H9 (cell line): ENCODE measurements around the gene NOP58. TPM values are rescaled to one million over a fixed set of nuclear protein-coding genes. Genes with fewer than 3 reads are reported as not detected.

Experiments used
- DNase-seq: peaks from one replicate; pipeline ENCODE4 v3.0.0-alpha.2; 2017
- H2AFZ ChIP-seq: one replicate; pipeline ENCODE4 v1.6.1; 2013; ENCODE audit warnings: mild to moderate bottlenecking, low read length, control low read depth, moderate library complexity
- H2AK5ac ChIP-seq: 2 replicates; pipeline ENCODE4 v1.6.1; 2013; ENCODE audit warnings: low read length, control low read depth, mixed read lengths; ENCODE audit not compliant: insufficient read length
- H2BK120ac ChIP-seq: one replicate; pipeline ENCODE4 v1.6.1; 2013; ENCODE audit warnings: low read depth, mild to moderate bottlenecking, low read length, control low read depth, inconsistent platforms; ENCODE audit not compliant: poor library complexity, severe bottlenecking
- H2BK12ac ChIP-seq: 2 replicates; pipeline ENCODE4 v1.6.1; 2013; ENCODE audit warnings: low read length, control low read depth, mixed read lengths, low read depth; ENCODE audit not compliant: insufficient read length
- H2BK15ac ChIP-seq: 2 replicates; pipeline ENCODE4 v1.6.1; 2013; ENCODE audit warnings: low read depth, low read length, control low read depth
- H2BK20ac ChIP-seq: one replicate; pipeline ENCODE4 v1.6.1; 2013; ENCODE audit warnings: low read depth, mild to moderate bottlenecking, low read length, control low read depth, inconsistent platforms; ENCODE audit not compliant: poor library complexity, severe bottlenecking
- H2BK5ac ChIP-seq: 2 replicates; pipeline ENCODE4 v1.6.1; 2013; ENCODE audit warnings: low read length, control low read depth, mixed read lengths; ENCODE audit not compliant: insufficient read length
- H3K14ac ChIP-seq: 2 replicates; pipeline ENCODE4 v1.6.1; 2013; ENCODE audit warnings: low read length, control low read depth; ENCODE audit not compliant: insufficient read depth
- H3K18ac ChIP-seq: 2 replicates; pipeline ENCODE4 v1.6.1; 2013; ENCODE audit warnings: low read depth, mild to moderate bottlenecking, mixed read lengths, low read length, control low read depth; ENCODE audit not compliant: insufficient read length
- H3K23ac ChIP-seq: 2 replicates; pipeline ENCODE4 v1.6.1; 2013; ENCODE audit warnings: low read length, control low read depth, mixed read lengths, low read depth; ENCODE audit not compliant: insufficient read length
- H3K23me2 ChIP-seq: 2 replicates; pipeline ENCODE4 v1.6.1; 2013; ENCODE audit warnings: low read depth, mild to moderate bottlenecking, mixed read lengths, low read length, control low read depth; ENCODE audit not compliant: insufficient read length, poor library complexity, severe bottlenecking
- H3K27ac ChIP-seq: 2 replicates; pipeline ENCODE4 v1.5.1; 2013; ENCODE audit warnings: low read length, control low read depth, mixed read lengths, low read depth; ENCODE audit not compliant: insufficient read length
- H3K27me3 ChIP-seq: 2 replicates; pipeline ENCODE4 v1.6.1; 2013; ENCODE audit warnings: low read length, control low read depth, inconsistent platforms; ENCODE audit not compliant: insufficient read depth
- H3K4ac ChIP-seq: 2 replicates; pipeline ENCODE4 v1.6.1; 2013; ENCODE audit warnings: low read depth, mild to moderate bottlenecking, control low read depth, inconsistent platforms, low read length, moderate library complexity
- H3K4me1 ChIP-seq: 2 replicates; pipeline ENCODE4 v1.6.1; 2013; ENCODE audit warnings: low read length, control low read depth, inconsistent platforms; ENCODE audit not compliant: insufficient read depth
- H3K4me2 ChIP-seq: 2 replicates; pipeline ENCODE4 v1.6.1; 2013; ENCODE audit warnings: low read length, control low read depth, mixed read lengths; ENCODE audit not compliant: insufficient read length, insufficient read depth
- H3K56ac ChIP-seq: 2 replicates; pipeline ENCODE4 v1.6.1; 2013; ENCODE audit warnings: low read depth, mild to moderate bottlenecking, mixed read lengths, low read length, control low read depth; ENCODE audit not compliant: insufficient read length
- H3K79me1 ChIP-seq: 2 replicates; pipeline ENCODE4 v1.6.1; 2013; ENCODE audit warnings: low read depth, mild to moderate bottlenecking, moderate library complexity, low read length, control low read depth, inconsistent platforms; ENCODE audit not compliant: insufficient read depth, poor library complexity, severe bottlenecking
- H3K79me2 ChIP-seq: 2 replicates; pipeline ENCODE4 v1.6.1; 2013; ENCODE audit warnings: low read length, control low read depth, inconsistent platforms; ENCODE audit not compliant: insufficient read depth
- H3K9ac ChIP-seq: 2 replicates; pipeline ENCODE4 v1.6.1; 2013; ENCODE audit warnings: low read length, control low read depth, mixed read lengths; ENCODE audit not compliant: insufficient read length; ENCODE audit errors: extremely low read depth
- H3K9me3 ChIP-seq: one replicate; pipeline ENCODE4 v1.6.1; 2013; ENCODE audit warnings: low read depth, low read length, inconsistent platforms; ENCODE audit not compliant: control insufficient read depth
- H3T11ph ChIP-seq: one replicate; pipeline ENCODE4 v1.6.1; 2013; ENCODE audit warnings: mild to moderate bottlenecking, low read length, control low read depth, inconsistent platforms
- H4K20me1 ChIP-seq: one replicate; pipeline ENCODE4 v1.6.1; 2013; ENCODE audit not compliant: control insufficient read depth, insufficient read length, insufficient read depth
- H4K5ac ChIP-seq: 2 replicates; pipeline ENCODE4 v1.6.1; 2013; ENCODE audit warnings: low read depth, mild to moderate bottlenecking, mixed read lengths, low read length, control low read depth; ENCODE audit not compliant: insufficient read length
- H4K8ac ChIP-seq: replicated peaks from 2 replicates; pipeline ENCODE4 v1.6.1; 2013; ENCODE audit warnings: low read length, control low read depth, mixed read lengths, low read depth; ENCODE audit not compliant: insufficient read length
- H4K91ac ChIP-seq: 2 replicates; pipeline ENCODE4 v1.6.1; 2013; ENCODE audit warnings: low read depth, mild to moderate bottlenecking, moderate library complexity, mixed read lengths, low read length, control low read depth; ENCODE audit not compliant: insufficient read length
- H3K27ac Mint-ChIP-seq, 3 experiments: 2 replicates in 2 of 3; 3 replicates in 1 of 3; pipeline ENCODE4 v1.8.0; 2020 to 2021; ENCODE audit warnings: mixed read lengths in 3 of 3, mild to moderate bottlenecking in 1 of 3, moderate library complexity in 1 of 3
- H3K27me3 Mint-ChIP-seq: 2 replicates; pipeline ENCODE4 v1.8.0; 2021; ENCODE audit warnings: low read depth, mild to moderate bottlenecking, moderate library complexity, mixed read lengths
- H3K36me3 Mint-ChIP-seq, 3 experiments: 2 replicates in 2 of 3; 3 replicates in 1 of 3; pipeline ENCODE4 v1.8.0; 2020 to 2021; ENCODE audit warnings: low read depth in 3 of 3, mixed read lengths in 3 of 3; ENCODE audit not compliant: insufficient read depth in 1 of 3
- H3K4me1 Mint-ChIP-seq, 2 experiments: 2 replicates each; pipeline ENCODE4 v1.8.0; 2020; ENCODE audit warnings: mixed read lengths in 2 of 2
- H3K4me3 Mint-ChIP-seq, 2 experiments: 2 replicates in 1 of 2; 3 replicates in 1 of 2; pipeline ENCODE4 v1.8.0; 2020 to 2021; ENCODE audit warnings: mild to moderate bottlenecking in 2 of 2, mixed read lengths in 2 of 2, moderate library complexity in 1 of 2
- H3K9me3 Mint-ChIP-seq, 2 experiments: 2 replicates in 1 of 2; 3 replicates in 1 of 2; pipeline ENCODE4 v1.8.0; 2020; ENCODE audit warnings: mild to moderate bottlenecking in 2 of 2, mixed read lengths in 2 of 2, moderate library complexity in 1 of 2
- CTCF ChIP-seq: fragments of 200-600 bp; sonication (generic); conservative IDR thresholded peaks from 3 replicates; pipeline ENCODE4 v1.8.0; 2021; ENCODE audit warnings: antibody characterized with exemption, mild to moderate bottlenecking
- WGBS: extraction: QIAGEN DNeasy Blood & Tissue Kit; methylation state at CpG from one replicate; pipeline ENCODE4 v1.1.7; 2013; ENCODE audit warnings: missing lambda C conversion rate, low lambda C conversion rate, mixed read lengths; ENCODE audit not compliant: insufficient read length; ENCODE audit errors: extremely low coverage; 5-methylcytosine and 5-hydroxymethylcytosine counted together
- total RNA-seq: library from RNA; stranded (reverse); gene quantifications from 2 replicates; pipeline ENCODE4 v1.2.1, GENCODE V29; 2021

Gene NOP58
- total RNA-seq, 1 experiment from 2014 or later, result 168 TPM

DNA sequence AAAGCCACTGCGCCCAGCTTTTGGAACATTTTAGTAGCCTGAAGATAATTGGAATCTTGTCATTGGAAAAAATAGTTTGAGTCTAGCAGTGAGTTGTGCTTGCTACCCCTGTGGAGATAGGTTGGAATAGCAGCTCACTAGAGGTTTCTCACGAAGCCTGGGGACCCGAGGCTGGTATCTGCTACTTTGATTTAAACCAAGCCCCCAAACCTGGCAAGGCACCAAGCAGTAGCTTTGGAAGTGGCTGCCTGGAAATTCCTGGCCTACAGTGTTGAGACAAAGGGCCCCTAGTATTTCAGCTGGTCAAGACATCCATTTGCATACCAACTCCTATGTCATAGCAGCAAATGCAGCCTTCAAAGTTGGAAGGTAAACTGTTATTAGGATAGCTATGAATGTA is 42.1 kb downstream of the NOP58 start:
- H3K23ac ChIP-seq, result no peak overlapping the region
- no peaks in the 10 kb centered on the region for H4K20me1 ChIP-seq
- no peak overlapping the region for H3K27ac ChIP-seq
- no peak overlapping the region for H2BK5ac ChIP-seq
- H3K9ac ChIP-seq, result no peak overlapping the region
- no peak overlapping the region for H3K14ac ChIP-seq
- H3K23me2 ChIP-seq, result no peaks in the 10 kb centered on the region
- Mint-ChIP-seq H3K36me3 (peaks cover 19 to 65% (median 40%) of the 10 kb centered on the region in 3 experiments; a peak in 6 of 7 replicates), H3K27me3 (no peaks in the 10 kb centered on the region), H3K4me3 (no peak overlapping the region), H3K4me1 (0 out of 4 replicates have a peak, but pooled peaks cover 0 to 3% of the 10 kb centered on the region in 2 experiments), H3K27ac (peak overlapping the region in 1 of 3 experiments; percentile 93; a peak in 3 of 7 replicates), H3K9me3 (no peaks in the 10 kb centered on the region; a peak in 1 of 5 replicates)
- H3K79me2 ChIP-seq, result no peaks in the 10 kb centered on the region
- no peak overlapping the region for H2BK20ac ChIP-seq
- H2AK5ac ChIP-seq, result no peak overlapping the region
- WGBS, result no CpG with 5 or more reads among the region's 3 CpGs
- no peak overlapping the region for H2BK15ac ChIP-seq
- H3K4me2 ChIP-seq, result no peak overlapping the region
- H2BK120ac ChIP-seq, result no peak overlapping the region
- H4K5ac ChIP-seq, result no peak overlapping the region
- peak; percentile 35; the same call in 1 of the 3 replicates for TF ChIP-seq CTCF
- H4K8ac ChIP-seq, result no peak overlapping the region
- H3K56ac ChIP-seq, result no peak overlapping the region
- H3K18ac ChIP-seq, result no peak overlapping the region
- H2AFZ ChIP-seq, result no peak overlapping the region
- no peak overlapping the region for H4K91ac ChIP-seq
- H3K27me3 ChIP-seq, result no peaks in the 10 kb centered on the region
- no peaks in the 10 kb centered on the region for H3K4me1 ChIP-seq
- H3K4ac ChIP-seq, result no peak overlapping the region
- H3K79me1 ChIP-seq, result no peaks in the 10 kb centered on the region
- no peaks in the 10 kb centered on the region for H3K9me3 ChIP-seq
- no peak overlapping the region for H2BK12ac ChIP-seq
- no peak overlapping the region for H3T11ph ChIP-seq
- peak; percentile 43 for DNase-seq
